H9 (cell line): ENCODE data around the gene DNAI4. TPM values are rescaled to one million over a fixed set of nuclear protein-coding genes. Genes with fewer than 3 reads are reported as not detected.

Experiments used
- DNase-seq: peaks from one replicate; pipeline ENCODE4 v3.0.0-alpha.2; 2017
- H2AFZ ChIP-seq: one replicate; pipeline ENCODE4 v1.6.1; 2013; ENCODE audit warnings: mild to moderate bottlenecking, low read length, control low read depth, moderate library complexity
- H2AK5ac ChIP-seq: 2 replicates; pipeline ENCODE4 v1.6.1; 2013; ENCODE audit warnings: low read length, control low read depth, mixed read lengths; ENCODE audit not compliant: insufficient read length
- H2BK120ac ChIP-seq: one replicate; pipeline ENCODE4 v1.6.1; 2013; ENCODE audit warnings: low read depth, mild to moderate bottlenecking, low read length, control low read depth, inconsistent platforms; ENCODE audit not compliant: poor library complexity, severe bottlenecking
- H2BK12ac ChIP-seq: 2 replicates; pipeline ENCODE4 v1.6.1; 2013; ENCODE audit warnings: low read length, control low read depth, mixed read lengths, low read depth; ENCODE audit not compliant: insufficient read length
- H2BK15ac ChIP-seq: 2 replicates; pipeline ENCODE4 v1.6.1; 2013; ENCODE audit warnings: low read depth, low read length, control low read depth
- H2BK20ac ChIP-seq: one replicate; pipeline ENCODE4 v1.6.1; 2013; ENCODE audit warnings: low read depth, mild to moderate bottlenecking, low read length, control low read depth, inconsistent platforms; ENCODE audit not compliant: poor library complexity, severe bottlenecking
- H2BK5ac ChIP-seq: 2 replicates; pipeline ENCODE4 v1.6.1; 2013; ENCODE audit warnings: low read length, control low read depth, mixed read lengths; ENCODE audit not compliant: insufficient read length
- H3K14ac ChIP-seq: 2 replicates; pipeline ENCODE4 v1.6.1; 2013; ENCODE audit warnings: low read length, control low read depth; ENCODE audit not compliant: insufficient read depth
- H3K18ac ChIP-seq: 2 replicates; pipeline ENCODE4 v1.6.1; 2013; ENCODE audit warnings: low read depth, mild to moderate bottlenecking, mixed read lengths, low read length, control low read depth; ENCODE audit not compliant: insufficient read length
- H3K23ac ChIP-seq: 2 replicates; pipeline ENCODE4 v1.6.1; 2013; ENCODE audit warnings: low read length, control low read depth, mixed read lengths, low read depth; ENCODE audit not compliant: insufficient read length
- H3K23me2 ChIP-seq: 2 replicates; pipeline ENCODE4 v1.6.1; 2013; ENCODE audit warnings: low read depth, mild to moderate bottlenecking, mixed read lengths, low read length, control low read depth; ENCODE audit not compliant: insufficient read length, poor library complexity, severe bottlenecking
- H3K27ac ChIP-seq: 2 replicates; pipeline ENCODE4 v1.5.1; 2013; ENCODE audit warnings: low read length, control low read depth, mixed read lengths, low read depth; ENCODE audit not compliant: insufficient read length
- H3K27me3 ChIP-seq: 2 replicates; pipeline ENCODE4 v1.6.1; 2013; ENCODE audit warnings: low read length, control low read depth, inconsistent platforms; ENCODE audit not compliant: insufficient read depth
- H3K4ac ChIP-seq: 2 replicates; pipeline ENCODE4 v1.6.1; 2013; ENCODE audit warnings: low read depth, mild to moderate bottlenecking, control low read depth, inconsistent platforms, low read length, moderate library complexity
- H3K4me1 ChIP-seq: 2 replicates; pipeline ENCODE4 v1.6.1; 2013; ENCODE audit warnings: low read length, control low read depth, inconsistent platforms; ENCODE audit not compliant: insufficient read depth
- H3K4me2 ChIP-seq: 2 replicates; pipeline ENCODE4 v1.6.1; 2013; ENCODE audit warnings: low read length, control low read depth, mixed read lengths; ENCODE audit not compliant: insufficient read length, insufficient read depth
- H3K56ac ChIP-seq: 2 replicates; pipeline ENCODE4 v1.6.1; 2013; ENCODE audit warnings: low read depth, mild to moderate bottlenecking, mixed read lengths, low read length, control low read depth; ENCODE audit not compliant: insufficient read length
- H3K79me1 ChIP-seq: 2 replicates; pipeline ENCODE4 v1.6.1; 2013; ENCODE audit warnings: low read depth, mild to moderate bottlenecking, moderate library complexity, low read length, control low read depth, inconsistent platforms; ENCODE audit not compliant: insufficient read depth, poor library complexity, severe bottlenecking
- H3K79me2 ChIP-seq: 2 replicates; pipeline ENCODE4 v1.6.1; 2013; ENCODE audit warnings: low read length, control low read depth, inconsistent platforms; ENCODE audit not compliant: insufficient read depth
- H3K9ac ChIP-seq: 2 replicates; pipeline ENCODE4 v1.6.1; 2013; ENCODE audit warnings: low read length, control low read depth, mixed read lengths; ENCODE audit not compliant: insufficient read length; ENCODE audit errors: extremely low read depth
- H3K9me3 ChIP-seq: one replicate; pipeline ENCODE4 v1.6.1; 2013; ENCODE audit warnings: low read depth, low read length, inconsistent platforms; ENCODE audit not compliant: control insufficient read depth
- H3T11ph ChIP-seq: one replicate; pipeline ENCODE4 v1.6.1; 2013; ENCODE audit warnings: mild to moderate bottlenecking, low read length, control low read depth, inconsistent platforms
- H4K20me1 ChIP-seq: one replicate; pipeline ENCODE4 v1.6.1; 2013; ENCODE audit not compliant: control insufficient read depth, insufficient read length, insufficient read depth
- H4K5ac ChIP-seq: 2 replicates; pipeline ENCODE4 v1.6.1; 2013; ENCODE audit warnings: low read depth, mild to moderate bottlenecking, mixed read lengths, low read length, control low read depth; ENCODE audit not compliant: insufficient read length
- H4K8ac ChIP-seq: replicated peaks from 2 replicates; pipeline ENCODE4 v1.6.1; 2013; ENCODE audit warnings: low read length, control low read depth, mixed read lengths, low read depth; ENCODE audit not compliant: insufficient read length
- H4K91ac ChIP-seq: 2 replicates; pipeline ENCODE4 v1.6.1; 2013; ENCODE audit warnings: low read depth, mild to moderate bottlenecking, moderate library complexity, mixed read lengths, low read length, control low read depth; ENCODE audit not compliant: insufficient read length
- H3K27ac Mint-ChIP-seq, 3 experiments: 2 replicates in 2 of 3; 3 replicates in 1 of 3; pipeline ENCODE4 v1.8.0; 2020 to 2021; ENCODE audit warnings: mixed read lengths in 3 of 3, mild to moderate bottlenecking in 1 of 3, moderate library complexity in 1 of 3
- H3K27me3 Mint-ChIP-seq: 2 replicates; pipeline ENCODE4 v1.8.0; 2021; ENCODE audit warnings: low read depth, mild to moderate bottlenecking, moderate library complexity, mixed read lengths
- H3K36me3 Mint-ChIP-seq, 3 experiments: 2 replicates in 2 of 3; 3 replicates in 1 of 3; pipeline ENCODE4 v1.8.0; 2020 to 2021; ENCODE audit warnings: low read depth in 3 of 3, mixed read lengths in 3 of 3; ENCODE audit not compliant: insufficient read depth in 1 of 3
- H3K4me1 Mint-ChIP-seq, 2 experiments: 2 replicates each; pipeline ENCODE4 v1.8.0; 2020; ENCODE audit warnings: mixed read lengths in 2 of 2
- H3K4me3 Mint-ChIP-seq, 2 experiments: 2 replicates in 1 of 2; 3 replicates in 1 of 2; pipeline ENCODE4 v1.8.0; 2020 to 2021; ENCODE audit warnings: mild to moderate bottlenecking in 2 of 2, mixed read lengths in 2 of 2, moderate library complexity in 1 of 2
- H3K9me3 Mint-ChIP-seq, 2 experiments: 2 replicates in 1 of 2; 3 replicates in 1 of 2; pipeline ENCODE4 v1.8.0; 2020; ENCODE audit warnings: mild to moderate bottlenecking in 2 of 2, mixed read lengths in 2 of 2, moderate library complexity in 1 of 2
- CTCF ChIP-seq: fragments of 200-600 bp; sonication (generic); conservative IDR thresholded peaks from 3 replicates; pipeline ENCODE4 v1.8.0; 2021; ENCODE audit warnings: antibody characterized with exemption, mild to moderate bottlenecking
- total RNA-seq: library from RNA; stranded (reverse); gene quantifications from 2 replicates; pipeline ENCODE4 v1.2.1, GENCODE V29; 2021

Gene DNAI4
- total RNA-seq, 1 experiment from 2014 or later, result 1.4 TPM

GRCh38 chr1:66767626-66768025 is 157.0 kb downstream of the DNAI4 start:
- H3K27ac Mint-ChIP-seq, result no peak overlapping the region
- H2BK15ac ChIP-seq, result no peak overlapping the region
- peaks cover 2 to 5% of the 10 kb centered on the region in 2 experiments; a peak in 3 of 5 replicates for H3K9me3 Mint-ChIP-seq
- H3K9ac ChIP-seq, result no peak overlapping the region
- no peaks in the 10 kb centered on the region for H3K79me1 ChIP-seq
- H2BK5ac ChIP-seq, result no peak overlapping the region
- TF ChIP-seq CTCF, result no peak
- H3K27ac ChIP-seq, result no peak overlapping the region
- H2AFZ ChIP-seq, result no peak overlapping the region
- no peak overlapping the region for H2BK20ac ChIP-seq
- no peak overlapping the region for H4K91ac ChIP-seq
- H3K36me3 Mint-ChIP-seq, result no peaks in the 10 kb centered on the region
- H2BK120ac ChIP-seq, result no peak overlapping the region
- no peak overlapping the region for H3T11ph ChIP-seq
- no peaks in the 10 kb centered on the region for H4K20me1 ChIP-seq
- DNase-seq, result no peak
- H3K4me1 ChIP-seq, result no peaks in the 10 kb centered on the region
- peaks cover 0 to 6% of the 10 kb centered on the region in 2 experiments; a peak in 2 of 4 replicates for H3K4me1 Mint-ChIP-seq
- H4K5ac ChIP-seq, result no peak overlapping the region
- no peak overlapping the region for H2AK5ac ChIP-seq
- no peak overlapping the region for H3K4ac ChIP-seq
- H3K23me2 ChIP-seq, result no peaks in the 10 kb centered on the region
- no peak overlapping the region for H3K18ac ChIP-seq
- H3K4me3 Mint-ChIP-seq, result no peak overlapping the region
- H3K27me3 Mint-ChIP-seq, result no peaks in the 10 kb centered on the region
- H3K79me2 ChIP-seq, result no peaks in the 10 kb centered on the region
- no peaks in the 10 kb centered on the region for H3K27me3 ChIP-seq
- H3K4me2 ChIP-seq, result no peak overlapping the region
- no peaks in the 10 kb centered on the region for H3K9me3 ChIP-seq
- no peak overlapping the region for H3K56ac ChIP-seq
- no peak overlapping the region for H4K8ac ChIP-seq
- H3K14ac ChIP-seq, result no peak overlapping the region
- no peak overlapping the region for H2BK12ac ChIP-seq
- H3K23ac ChIP-seq, result no peak overlapping the region
